Mesendoderm (in vitro differentiated cells): ENCODE results near the gene PTPRM.

ENCODE experiments used
- DNase-seq: peaks from one replicate; pipeline ENCODE4 v3.0.0; 2013
- H2AK5ac ChIP-seq: 2 replicates; pipeline ENCODE4 v1.6.1; 2013; ENCODE audit warnings: low read length, inconsistent platforms
- H2BK120ac ChIP-seq: 2 replicates; pipeline ENCODE4 v1.6.1; 2013; ENCODE audit warnings: low read depth, mild to moderate bottlenecking, low read length, moderate library complexity, mixed read lengths
- H2BK15ac ChIP-seq: replicated peaks from 2 replicates; pipeline ENCODE4 v1.6.1; 2013; ENCODE audit warnings: low read depth, mild to moderate bottlenecking, moderate library complexity
- H2BK5ac ChIP-seq: 2 replicates; pipeline ENCODE4 v1.6.1; 2013; ENCODE audit warnings: low read length, inconsistent platforms
- H3K18ac ChIP-seq: 2 replicates; pipeline ENCODE4 v1.6.1; 2013; ENCODE audit warnings: mild to moderate bottlenecking, low read length, mixed read lengths
- H3K23ac ChIP-seq: one replicate; pipeline ENCODE4 v1.6.1; 2013; ENCODE audit warnings: low read length
- H3K27ac ChIP-seq: 2 replicates; pipeline ENCODE4 v1.5.1; 2013; ENCODE audit warnings: low read depth, mild to moderate bottlenecking, inconsistent platforms, low read length, moderate library complexity
- H3K27me3 ChIP-seq: 2 replicates; pipeline ENCODE4 v1.6.1; 2013; ENCODE audit warnings: low read length, control low read depth, mild to moderate bottlenecking, inconsistent platforms; ENCODE audit not compliant: insufficient read depth, poor library complexity
- H3K36me3 ChIP-seq: 2 replicates; pipeline ENCODE4 v1.6.1; 2013; ENCODE audit warnings: low read length, inconsistent platforms; ENCODE audit not compliant: control insufficient read depth, insufficient read depth
- H3K4ac ChIP-seq: one replicate; pipeline ENCODE4 v1.6.1; 2013; ENCODE audit warnings: low read depth, mild to moderate bottlenecking, low read length, moderate library complexity
- H3K4me1 ChIP-seq: 2 replicates; pipeline ENCODE4 v1.6.1; 2013; ENCODE audit warnings: low read depth, low read length, inconsistent platforms; ENCODE audit not compliant: control insufficient read depth
- H3K4me2 ChIP-seq: 2 replicates; pipeline ENCODE4 v1.6.1; 2013; ENCODE audit warnings: low read length
- H3K4me3 ChIP-seq: 2 replicates; pipeline ENCODE4 v1.5.1; 2013; ENCODE audit warnings: mild to moderate bottlenecking, low read length
- H3K56ac ChIP-seq: one replicate; pipeline ENCODE4 v1.6.1; 2013; ENCODE audit warnings: low read length
- H3K79me1 ChIP-seq: 2 replicates; pipeline ENCODE4 v1.6.1; 2013; ENCODE audit warnings: low read length, inconsistent platforms
- H3K79me2 ChIP-seq: 2 replicates; pipeline ENCODE4 v1.6.1; 2013; ENCODE audit warnings: mild to moderate bottlenecking, low read length; ENCODE audit not compliant: control insufficient read depth, insufficient read depth
- H3K9ac ChIP-seq: 2 replicates; pipeline ENCODE4 v1.6.1; 2013; ENCODE audit warnings: low read length, inconsistent platforms
- H4K5ac ChIP-seq: one replicate; pipeline ENCODE4 v1.6.1; 2013; ENCODE audit warnings: low read length
- H4K8ac ChIP-seq: one replicate; pipeline ENCODE4 v1.6.1; 2013; ENCODE audit warnings: low read depth, mild to moderate bottlenecking, control low read depth, low read length, moderate library complexity
- WGBS: extraction: QIAGEN DNeasy Blood & Tissue Kit; methylation state at CpG from one replicate; pipeline ENCODE4 v1.1.7; 2013; ENCODE audit warnings: low lambda C conversion rate, missing lambda C conversion rate; ENCODE audit not compliant: insufficient coverage; ENCODE audit errors: extremely low coverage; 5-methylcytosine and 5-hydroxymethylcytosine counted together

Gene PTPRM

GRCh38 chr18:8165095-8165494 is 598.0 kb downstream of the PTPRM start:
- H2BK15ac ChIP-seq: no peak overlapping the region
- no peak overlapping the region for H3K4ac ChIP-seq
- no peak overlapping the region for H3K23ac ChIP-seq
- H3K56ac ChIP-seq: no peak overlapping the region
- no peaks in the 10 kb centered on the region for H3K79me1 ChIP-seq
- no peak overlapping the region for H2BK5ac ChIP-seq
- H2BK120ac ChIP-seq: no peak overlapping the region
- H3K27ac ChIP-seq: no peak overlapping the region
- no peak for DNase-seq
- H3K36me3 ChIP-seq: no peaks in the 10 kb centered on the region
- peaks cover 7% of the 10 kb centered on the region for H3K4me1 ChIP-seq
- H4K8ac ChIP-seq: no peak overlapping the region
- no peak overlapping the region for H3K9ac ChIP-seq
- no peaks in the 10 kb centered on the region for H3K27me3 ChIP-seq
- no peak overlapping the region for H3K4me3 ChIP-seq
- no peak overlapping the region for H4K5ac ChIP-seq
- H3K18ac ChIP-seq: no peak overlapping the region
- no peak overlapping the region for H3K4me2 ChIP-seq
- H3K79me2 ChIP-seq: no peaks in the 10 kb centered on the region
- WGBS: no CpG with 5 or more reads among the region's 6 CpGs
- H2AK5ac ChIP-seq: peak overlapping the region; percentile 18

DNA sequence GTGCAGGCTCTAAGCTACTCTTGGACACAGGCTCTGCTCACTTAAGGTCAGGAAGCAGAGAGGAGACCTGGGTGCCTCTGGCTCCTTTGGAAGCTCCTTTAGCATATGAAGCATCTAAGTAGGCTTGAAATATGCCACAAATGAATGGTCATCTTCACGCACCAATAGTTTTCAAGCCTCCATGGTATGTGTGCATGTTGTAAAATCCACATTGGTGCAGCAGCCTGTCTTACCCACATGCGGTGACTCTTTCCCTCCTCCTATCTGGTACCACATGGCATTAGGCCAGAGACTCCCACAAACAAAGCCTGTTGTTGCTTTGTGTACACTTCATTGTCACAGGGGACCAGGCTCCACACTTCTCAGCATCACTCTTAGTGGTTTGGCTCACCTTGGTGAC is 599.9 kb downstream of the PTPRM start:
- Histone ChIP-seq H3K79me1 (no peaks in the 10 kb centered on the region), H3K27me3 (no peaks in the 10 kb centered on the region), H3K4me3 (no peak overlapping the region), H4K8ac (no peak overlapping the region), H3K79me2 (no peaks in the 10 kb centered on the region), H3K36me3 (no peaks in the 10 kb centered on the region), H2BK120ac (peak overlapping the region; percentile 24), H3K4me2 (no peak overlapping the region), H3K4ac (no peak overlapping the region), H3K9ac (peak overlapping the region; percentile 3), H2BK15ac (no peak overlapping the region), H2AK5ac (peak overlapping the region; percentile 80), H3K18ac (peak overlapping the region; percentile 5), H2BK5ac (peak overlapping the region; percentile 36), H3K23ac (no peak overlapping the region), H3K27ac (no peak overlapping the region), H3K4me1 (peaks cover 7% of the 10 kb centered on the region), H4K5ac (no peak overlapping the region), H3K56ac (peak overlapping the region; percentile 51)
- DNase-seq: peak; percentile 28
- WGBS: no CpG with 5 or more reads among the region's 2 CpGs

DNA sequence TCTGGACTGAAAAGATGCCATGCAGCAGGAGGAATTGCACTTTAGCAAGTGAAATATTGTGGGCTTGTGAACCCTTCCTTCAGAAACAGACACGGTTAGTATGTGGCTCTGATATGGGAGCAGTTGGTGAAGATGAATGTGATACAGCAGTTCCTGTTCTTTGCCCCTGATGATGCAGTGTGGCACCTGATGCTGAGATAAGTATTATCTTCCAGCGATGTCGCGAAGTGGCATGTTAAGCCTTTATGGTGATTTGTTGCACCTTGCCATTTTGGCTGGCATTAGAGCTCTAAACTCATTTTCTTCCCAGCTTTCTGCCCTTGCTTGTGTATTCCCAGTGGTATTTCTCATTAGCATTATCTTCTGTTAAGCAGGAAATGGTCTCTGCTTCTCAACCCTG is 600.6 kb downstream of the PTPRM start:
- H2BK120ac ChIP-seq: peak overlapping the region; percentile 24
- DNase-seq: peak; percentile 94
- peak overlapping the region; percentile 36 for H2BK5ac ChIP-seq
- H3K27me3 ChIP-seq: no peaks in the 10 kb centered on the region
- no peak overlapping the region for H3K4ac ChIP-seq
- H3K9ac ChIP-seq: no peak overlapping the region
- no CpG with 5 or more reads among the region's 4 CpGs for WGBS
- no peaks in the 10 kb centered on the region for H3K79me1 ChIP-seq
- no peak overlapping the region for H2AK5ac ChIP-seq
- no peak overlapping the region for H4K5ac ChIP-seq
- no peaks in the 10 kb centered on the region for H3K79me2 ChIP-seq
- no peak overlapping the region for H3K18ac ChIP-seq
- no peak overlapping the region for H2BK15ac ChIP-seq
- no peaks in the 10 kb centered on the region for H3K36me3 ChIP-seq
- H3K56ac ChIP-seq: peak overlapping the region; percentile 51
- no peak overlapping the region for H3K4me2 ChIP-seq
- H4K8ac ChIP-seq: no peak overlapping the region
- H3K27ac ChIP-seq: no peak overlapping the region
- H3K23ac ChIP-seq: no peak overlapping the region
- peaks cover 7% of the 10 kb centered on the region for H3K4me1 ChIP-seq
- H3K4me3 ChIP-seq: no peak overlapping the region

DNA sequence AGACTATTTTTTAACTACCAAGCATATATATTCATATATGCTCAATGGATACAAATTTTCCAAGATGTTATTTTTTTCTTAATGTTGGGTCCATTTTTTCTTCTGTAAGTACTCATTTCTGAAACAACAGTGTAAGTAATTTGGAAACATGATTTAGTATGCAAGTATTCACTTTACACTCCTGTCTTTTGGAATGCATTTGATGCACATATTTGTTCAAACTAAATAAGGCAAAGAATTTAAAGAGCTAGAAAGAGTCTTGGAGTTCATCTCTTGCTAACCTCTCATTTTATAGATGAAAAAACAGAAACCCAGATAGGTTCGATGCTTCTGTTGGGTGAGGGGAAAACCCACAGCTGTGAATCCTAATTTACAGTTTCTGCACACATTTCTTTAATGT is 602.6 kb downstream of the PTPRM start:
- no peak overlapping the region for H3K9ac ChIP-seq
- H2BK5ac ChIP-seq: no peak overlapping the region
- no peaks in the 10 kb centered on the region for H3K79me2 ChIP-seq
- H3K27ac ChIP-seq: no peak overlapping the region
- H3K36me3 ChIP-seq: no peaks in the 10 kb centered on the region
- no peaks in the 10 kb centered on the region for H3K27me3 ChIP-seq
- peaks cover 7% of the 10 kb centered on the region for H3K4me1 ChIP-seq
- H3K23ac ChIP-seq: no peak overlapping the region
- DNase-seq: no peak
- no peak overlapping the region for H3K4ac ChIP-seq
- H3K4me2 ChIP-seq: no peak overlapping the region
- no peak overlapping the region for H3K56ac ChIP-seq
- no CpG with 5 or more reads among the region's 1 CpG for WGBS
- H3K18ac ChIP-seq: no peak overlapping the region
- H4K8ac ChIP-seq: no peak overlapping the region
- no peak overlapping the region for H2AK5ac ChIP-seq
- H3K79me1 ChIP-seq: no peaks in the 10 kb centered on the region
- H4K5ac ChIP-seq: no peak overlapping the region
- H3K4me3 ChIP-seq: no peak overlapping the region
- H2BK15ac ChIP-seq: no peak overlapping the region
- no peak overlapping the region for H2BK120ac ChIP-seq

GRCh38 chr18:8174771-8175170 is 607.7 kb downstream of the PTPRM start:
- H2AK5ac ChIP-seq: no peak overlapping the region
- no CpG with 5 or more reads among the region's 2 CpGs for WGBS

DNA sequence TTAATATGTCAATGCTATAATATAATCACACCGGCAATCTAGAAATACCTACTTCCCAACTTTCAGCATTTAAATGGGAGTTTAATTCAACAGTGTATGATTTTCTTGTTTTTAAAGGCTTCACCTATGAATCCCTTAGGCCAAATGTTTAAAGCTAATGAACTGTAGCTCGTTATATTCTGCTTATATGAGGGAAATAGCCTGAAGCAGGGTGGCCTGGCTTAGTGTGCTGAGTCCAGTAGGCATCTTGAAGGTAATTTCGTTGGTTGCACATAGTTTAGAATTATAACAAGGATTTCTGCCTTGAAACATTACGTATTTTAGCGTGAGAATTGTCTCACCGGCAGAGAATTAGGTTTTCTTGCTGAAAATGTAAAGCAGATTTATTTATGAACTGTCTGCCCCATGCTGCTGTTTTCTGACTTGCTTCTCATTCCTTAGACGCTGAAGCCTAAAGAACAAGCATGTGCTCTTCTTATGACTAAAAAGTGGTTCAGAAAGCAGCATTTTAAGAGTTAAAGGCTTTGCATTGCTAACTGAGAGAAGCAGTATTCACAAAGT is 608.5 kb downstream of the PTPRM start:
- H3K36me3 ChIP-seq: no peaks in the 10 kb centered on the region
- no peaks in the 10 kb centered on the region for H3K27me3 ChIP-seq
- H3K4me2 ChIP-seq: no peak overlapping the region
- WGBS: no CpG with 5 or more reads among the region's 7 CpGs
- no peak overlapping the region for H4K5ac ChIP-seq
- no peak overlapping the region for H3K56ac ChIP-seq
- no peaks in the 10 kb centered on the region for H3K79me1 ChIP-seq
- no peak overlapping the region for H2AK5ac ChIP-seq
- H2BK120ac ChIP-seq: no peak overlapping the region
- H3K9ac ChIP-seq: no peak overlapping the region
- H3K4me1 ChIP-seq: peaks cover 2% of the 10 kb centered on the region
- H4K8ac ChIP-seq: peak overlapping the region; percentile 56
- no peak overlapping the region for H2BK5ac ChIP-seq
- H3K27ac ChIP-seq: no peak overlapping the region
- H3K4ac ChIP-seq: no peak overlapping the region
- H3K4me3 ChIP-seq: no peak overlapping the region
- DNase-seq: no peak
- H3K18ac ChIP-seq: no peak overlapping the region
- no peak overlapping the region for H2BK15ac ChIP-seq
- no peak overlapping the region for H3K23ac ChIP-seq
- no peaks in the 10 kb centered on the region for H3K79me2 ChIP-seq

More at GRCh38 chr18:8174771-8175170, 607.7 kb downstream of the PTPRM start:
- Histone ChIP-seq H3K79me2 (no peaks in the 10 kb centered on the region), H3K27ac (no peak overlapping the region), H3K4ac (no peak overlapping the region), H4K8ac (no peak overlapping the region), H4K5ac (no peak overlapping the region), H3K27me3 (no peaks in the 10 kb centered on the region), H3K9ac (no peak overlapping the region), H3K18ac (no peak overlapping the region), H2BK5ac (no peak overlapping the region), H3K79me1 (no peaks in the 10 kb centered on the region), H3K56ac (no peak overlapping the region), H3K4me3 (no peak overlapping the region), H3K23ac (no peak overlapping the region), H3K4me2 (no peak overlapping the region), H3K4me1 (peaks cover 2% of the 10 kb centered on the region), H2BK120ac (no peak overlapping the region), H2BK15ac (no peak overlapping the region), H3K36me3 (no peaks in the 10 kb centered on the region)
- DNase-seq: no peak
